Measurements from ENCODE around the gene TEPSIN. TPM values are rescaled to one million over a fixed set of nuclear protein-coding genes. Genes with fewer than 3 reads are reported as not detected.

TEPSIN gene
- polyA plus RNA-seq, 10 donors: 7.7 to 14.8 (median 11.6) TPM

- no peak for DNase-seq
These were observed 39.9 kb downstream of the TEPSIN start for GRCh38 chr17:81198826-81199481.

- no peak for DNase-seq
These were observed 40.9 kb downstream of the TEPSIN start for GRCh38 chr17:81197831-81198490.

DNA sequence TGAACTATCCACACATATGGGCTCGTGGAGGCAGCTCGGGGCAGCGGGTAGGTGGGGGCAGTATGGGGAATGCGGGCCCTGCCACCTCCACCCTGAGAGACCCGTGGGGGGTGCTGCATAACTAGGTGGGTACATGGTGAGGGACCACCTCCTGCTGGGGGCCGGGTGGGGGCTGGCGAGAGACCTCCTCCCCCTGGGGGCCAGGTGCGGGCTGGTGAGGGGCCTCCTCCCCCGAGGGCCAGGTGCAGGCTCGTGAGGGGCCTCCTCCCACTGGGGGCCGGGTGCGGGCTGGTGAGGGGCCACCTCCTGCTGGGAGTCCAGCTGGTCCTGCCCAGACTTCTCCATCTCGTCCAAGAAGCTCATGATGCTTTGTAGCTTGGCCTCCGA, 41.5 kb downstream of the TEPSIN start:
- no peak for DNase-seq

- DNase-seq: no peak
These were observed 42.1 kb downstream of the TEPSIN start for GRCh38 chr17:81196505-81197408.

DNA sequence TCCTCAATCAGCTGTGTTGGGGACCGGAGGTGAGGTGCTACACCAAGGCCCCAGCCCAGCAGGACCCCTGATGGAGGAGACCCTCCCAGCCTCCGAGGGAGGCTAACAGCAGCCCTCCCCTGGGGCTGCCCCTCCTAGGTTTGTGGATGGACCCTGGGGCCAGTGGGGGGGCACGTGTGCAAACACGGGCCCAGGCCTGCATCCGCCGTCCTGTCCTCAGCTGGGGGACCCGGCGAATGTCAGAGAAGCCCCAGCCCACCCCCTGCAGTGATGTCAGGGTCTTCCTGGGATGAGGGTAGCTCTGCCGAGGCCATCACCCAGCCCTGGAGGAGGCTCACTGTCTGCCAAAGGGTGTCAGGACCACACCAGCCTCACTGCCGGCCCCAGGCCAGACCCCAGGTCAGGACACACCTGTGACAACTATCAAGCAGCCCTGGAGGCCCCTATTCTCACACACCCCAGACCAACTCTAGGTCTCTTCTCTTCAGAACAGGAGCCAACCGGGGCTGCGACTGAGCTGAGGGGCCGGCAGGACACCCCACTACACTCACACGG, 42.8 kb downstream of the TEPSIN start:
- no peak for DNase-seq

GRCh38 chr17:81194941-81195901, 43.6 kb downstream of the TEPSIN start:
- no peak for DNase-seq

- DNase-seq: no peak
These were observed 44.6 kb downstream of the TEPSIN start for GRCh38 chr17:81194225-81194760.

DNA sequence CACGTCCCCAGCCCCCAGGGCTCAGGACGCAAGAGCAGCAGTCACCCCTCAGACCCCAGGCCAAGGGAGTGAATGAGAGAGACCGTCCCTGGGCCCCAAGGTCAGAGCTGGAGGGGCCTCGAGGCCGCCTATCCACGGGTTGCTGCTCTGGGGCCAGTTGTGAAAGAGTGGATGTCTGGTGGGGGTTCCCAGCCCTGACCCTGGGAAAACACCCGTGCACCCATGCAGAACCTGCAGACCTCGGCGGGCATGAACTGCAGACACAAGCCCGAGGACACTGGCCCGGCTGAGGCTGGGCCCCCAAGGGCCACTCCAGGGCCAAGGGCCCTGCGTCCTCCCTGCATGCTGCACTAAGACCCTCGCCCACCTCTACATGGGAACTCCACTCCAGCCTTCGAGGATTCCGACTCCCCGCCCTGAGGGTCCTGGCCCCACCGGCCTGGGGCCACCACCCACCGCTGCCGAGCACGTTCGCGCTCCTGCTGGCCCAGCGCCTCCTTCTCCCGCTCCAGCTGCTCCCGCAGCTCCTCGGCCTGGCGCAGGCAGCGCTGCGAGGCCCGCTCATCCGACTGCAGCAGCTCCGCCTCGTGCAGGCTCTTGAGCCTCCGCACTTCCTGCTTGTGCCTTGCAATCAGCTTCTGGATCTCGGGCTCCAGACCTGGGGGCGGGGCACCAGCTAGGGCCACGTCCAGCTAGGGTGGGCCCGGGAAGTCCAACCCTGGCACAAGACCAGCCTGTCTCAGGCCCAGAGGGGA, 45.2 kb downstream of the TEPSIN start:
- peak in 1 of 3 donors; percentile 68 for DNase-seq

- no peak for DNase-seq
These were observed 45.8 kb downstream of the TEPSIN start for GRCh38 chr17:81193051-81193410.

GRCh38 chr17:81192386-81193050, 46.3 kb downstream of the TEPSIN start:
- no peak for DNase-seq

DNA sequence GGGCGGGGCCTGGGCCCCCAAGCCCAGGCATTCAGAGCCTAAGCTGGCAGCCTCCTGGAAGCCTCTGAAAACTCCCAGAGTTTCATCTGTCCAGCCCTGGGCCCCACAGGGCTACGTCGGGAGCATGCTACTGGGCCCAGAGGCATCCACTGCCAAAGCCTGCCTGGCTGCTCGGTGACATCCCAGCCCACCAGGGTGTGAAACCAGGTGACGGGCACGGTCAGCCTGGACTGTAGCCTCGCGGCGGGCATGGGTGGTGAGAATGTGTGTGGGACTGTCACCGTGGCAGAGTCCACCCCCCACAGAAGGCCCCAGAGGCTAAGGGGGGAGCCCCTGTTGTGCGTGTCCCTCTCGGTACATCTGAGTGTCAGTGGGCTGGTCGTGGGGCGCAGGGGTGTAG, 47.2 kb downstream of the TEPSIN start:
- DNase-seq: no peak

DNA sequence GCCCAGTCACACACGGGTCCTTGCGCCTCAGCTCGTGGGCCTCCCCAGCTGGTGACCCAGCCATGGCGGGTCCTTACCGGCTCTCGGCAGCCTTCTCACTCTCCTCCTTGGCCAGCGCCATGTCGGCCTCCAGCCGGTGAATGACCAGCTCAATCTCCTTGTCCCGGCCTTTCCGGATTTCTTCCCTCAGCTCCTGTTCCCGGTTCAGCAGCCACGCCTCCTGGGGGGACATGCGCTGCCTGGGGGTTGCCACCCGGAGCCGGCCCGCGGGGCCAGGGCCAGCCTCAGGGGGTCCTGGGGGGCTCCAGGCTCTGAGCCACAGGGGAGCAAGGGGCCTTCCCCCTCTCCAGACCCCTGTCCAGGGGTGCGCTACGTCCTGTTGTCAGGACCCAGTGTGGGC, 47.7 kb downstream of the TEPSIN start:
- no peak for DNase-seq

DNA sequence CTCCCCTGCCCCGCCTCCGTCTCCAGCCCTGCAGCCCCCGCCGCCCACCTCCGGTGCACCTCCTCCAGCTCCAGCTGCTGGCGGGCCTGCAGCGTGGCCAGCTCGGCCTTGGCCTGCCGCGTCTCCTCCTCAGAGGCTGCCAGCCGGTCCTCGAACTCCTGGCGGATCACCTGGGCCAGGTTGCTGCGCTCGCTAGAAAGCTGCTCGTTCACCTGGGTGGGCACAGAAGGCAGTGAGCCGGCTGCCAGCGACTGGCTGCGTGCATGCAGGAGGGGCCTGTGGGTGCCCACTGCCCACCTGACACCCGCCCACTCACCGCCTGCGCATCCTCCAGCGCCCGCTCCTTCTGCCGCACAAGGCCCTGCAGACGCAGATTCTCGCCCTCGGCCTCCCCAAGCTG, 48.3 kb downstream of the TEPSIN start:
- no peak for DNase-seq

- DNase-seq: peak in 1 of 3 donors; percentile 31
These were observed 49.0 kb downstream of the TEPSIN start for GRCh38 chr17:81189670-81190530.

- DNase-seq: no peak
These were observed 49.8 kb downstream of the TEPSIN start for GRCh38 chr17:81189016-81189415.

GRCh38 chr17:81188491-81188840, 50.4 kb downstream of the TEPSIN start:
- DNase-seq: no peak

GRCh38 chr17:81187586-81188490, 51.0 kb downstream of the TEPSIN start:
- no peak for DNase-seq

DNA sequence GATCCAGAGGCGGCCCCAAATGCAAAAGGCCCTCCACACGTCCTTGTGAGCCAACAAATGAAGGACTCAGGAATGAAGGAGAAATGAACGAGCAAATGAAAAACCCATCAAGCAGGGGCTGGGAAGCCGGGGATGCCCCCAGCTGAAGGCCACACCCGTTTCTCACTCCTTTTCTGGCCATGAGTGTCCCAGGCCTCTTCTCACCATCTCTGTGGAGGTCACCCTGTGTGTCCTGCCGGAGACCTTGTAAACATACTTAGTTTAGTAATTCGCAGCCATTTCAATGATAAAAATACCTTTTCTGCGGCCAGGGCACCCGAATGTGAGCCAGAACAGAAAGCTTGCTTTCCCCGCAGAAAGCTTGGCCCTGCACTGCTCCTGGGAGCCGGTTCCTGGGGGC, 51.7 kb downstream of the TEPSIN start:
- no peak for DNase-seq

Data from muscle of back (tissue), 11 donors.